HG03135 (cell line): Measurements from ENCODE around the gene PDE7B.

Experiments
- ATAC-seq: cut with Tn5 transposase; IDR thresholded peaks from one replicate; pipeline ENCODE4 v1.9.1; 2021; ENCODE audit warnings: mild to moderate bottlenecking, moderate library complexity; ENCODE audit not compliant: unreplicated experiment

Gene PDE7B

GRCh38 chr6:136060759-136061158, 209.3 kb downstream of the PDE7B start:
- ATAC-seq: no peak

GRCh38 chr6:136061701-136062100, 210.2 kb downstream of the PDE7B start:
- no peak for ATAC-seq

GRCh38 chr6:136063096-136063495, 211.6 kb downstream of the PDE7B start:
- ATAC-seq: no peak

- ATAC-seq: no peak
These were observed 214.5 kb downstream of the PDE7B start for GRCh38 chr6:136066005-136066404.

GRCh38 chr6:136067731-136068341, 216.3 kb downstream of the PDE7B start:
- no peak for ATAC-seq

- no peak for ATAC-seq
These were observed 217.6 kb downstream of the PDE7B start for GRCh38 chr6:136069119-136069518.

- no peak for ATAC-seq
These were observed 219.3 kb downstream of the PDE7B start for GRCh38 chr6:136070815-136071214.

- ATAC-seq: no peak
These were observed 221.2 kb downstream of the PDE7B start for GRCh38 chr6:136072691-136073090.

- ATAC-seq: no peak
These were observed 221.7 kb downstream of the PDE7B start for GRCh38 chr6:136073216-136073615.

GRCh38 chr6:136076496-136076895, 225.0 kb downstream of the PDE7B start:
- no peak for ATAC-seq

GRCh38 chr6:136077834-136078576, 226.5 kb downstream of the PDE7B start:
- no peak for ATAC-seq

- no peak for ATAC-seq
These were observed 228.4 kb downstream of the PDE7B start for GRCh38 chr6:136079701-136080565.

GRCh38 chr6:136083540-136083939, 232.0 kb downstream of the PDE7B start:
- ATAC-seq: no peak

GRCh38 chr6:136084403-136084802, 232.9 kb downstream of the PDE7B start:
- no peak for ATAC-seq

GRCh38 chr6:136085370-136086115, 234.0 kb downstream of the PDE7B start:
- ATAC-seq: no peak

- no peak for ATAC-seq
These were observed 235.2 kb downstream of the PDE7B start for GRCh38 chr6:136086686-136087085.

- no peak for ATAC-seq
These were observed 236.5 kb downstream of the PDE7B start for GRCh38 chr6:136087986-136088385.

GRCh38 chr6:136088693-136089092, 237.2 kb downstream of the PDE7B start:
- no peak for ATAC-seq

GRCh38 chr6:136089876-136090275, 238.4 kb downstream of the PDE7B start:
- no peak for ATAC-seq

GRCh38 chr6:136090929-136091328, 239.4 kb downstream of the PDE7B start:
- no peak for ATAC-seq

GRCh38 chr6:136092897-136093296, 241.4 kb downstream of the PDE7B start:
- no peak for ATAC-seq
